OCI-LY1 (cell line): ENCODE data around the gene TTC4.

Source experiments
- H2AFZ ChIP-seq: fragments of 200-600 bp; sonication (generic), shearing (Covaris generic); 2 replicates; pipeline ENCODE4 v1.6.0; 2014; ENCODE audit warnings: antibody characterized with exemption, mild to moderate bottlenecking, low read length
- H3F3A ChIP-seq: fragments of 200-600 bp; sonication (generic), shearing (Covaris generic); 2 replicates; pipeline ENCODE4 v1.6.0; 2014; ENCODE audit warnings: mild to moderate bottlenecking, antibody characterized with exemption, low read length, moderate library complexity; ENCODE audit not compliant: insufficient read depth
- H3K27ac ChIP-seq: fragments of 200-600 bp; sonication (generic); 2 replicates; pipeline ENCODE4 v1.5.1; 2014; ENCODE audit warnings: low read length, mixed run types, mild to moderate bottlenecking, low read depth; ENCODE audit not compliant: poor library complexity, severe bottlenecking
- H3K27me3 ChIP-seq: fragments of 200-600 bp; sonication (generic); 2 replicates; pipeline ENCODE4 v1.6.0; 2014; ENCODE audit warnings: antibody characterized with exemption, mild to moderate bottlenecking, low read length, moderate library complexity; ENCODE audit not compliant: insufficient read depth
- H3K36me3 ChIP-seq: fragments of 200-600 bp; sonication (generic); 2 replicates; pipeline ENCODE4 v1.6.1; 2014; ENCODE audit warnings: mild to moderate bottlenecking, antibody characterized with exemption, low read length, moderate library complexity, mixed read lengths; ENCODE audit not compliant: insufficient read depth
- H3K4me1 ChIP-seq: fragments of 200-600 bp; sonication (generic); 2 replicates; pipeline ENCODE4 v1.5.1; 2014; ENCODE audit warnings: mild to moderate bottlenecking, low read length, moderate library complexity; ENCODE audit not compliant: insufficient read depth, severe bottlenecking
- H3K4me2 ChIP-seq: fragments of 200-600 bp; sonication (generic), shearing (Covaris generic); 2 replicates; pipeline ENCODE4 v1.6.1; 2014; ENCODE audit warnings: low read length
- H3K4me3 ChIP-seq: fragments of 200-600 bp; sonication (generic); 2 replicates; pipeline ENCODE4 v1.5.1; 2014; ENCODE audit warnings: low read length, low read depth, mild to moderate bottlenecking, mixed read lengths; ENCODE audit not compliant: poor library complexity, severe bottlenecking
- H3K79me2 ChIP-seq: fragments of 200-600 bp; shearing (Covaris generic); 2 replicates; pipeline ENCODE4 v1.6.1; 2016; ENCODE audit warnings: mixed run types, low read length, mixed read lengths; ENCODE audit not compliant: insufficient read depth
- H3K9ac ChIP-seq: fragments of 200-600 bp; sonication (generic), shearing (Covaris generic); 2 replicates; pipeline ENCODE4 v1.6.1; 2014; ENCODE audit warnings: mild to moderate bottlenecking, low read length, mixed read lengths
- H3K9me2 ChIP-seq: fragments of 200-600 bp; sonication (generic), shearing (Covaris generic); 2 replicates; pipeline ENCODE4 v1.6.1; 2014; ENCODE audit warnings: low read depth, mild to moderate bottlenecking, low read length, mixed read lengths
- H3K9me3 ChIP-seq: fragments of 200-600 bp; shearing (Covaris generic); 2 replicates; pipeline ENCODE4 v1.6.1; 2014; ENCODE audit warnings: low read length, mixed read lengths
- H4K20me1 ChIP-seq: fragments of 200-600 bp; sonication (generic), shearing (Covaris generic); 2 replicates; pipeline ENCODE4 v1.6.0; 2016; ENCODE audit warnings: mild to moderate bottlenecking, low read length; ENCODE audit not compliant: insufficient read depth
- CTCF ChIP-seq: fragments of 200-600 bp; sonication (generic), shearing (Covaris generic); IDR thresholded peaks from 2 replicates; pipeline ENCODE4 v1.5.1; 2017; ENCODE audit warnings: mild to moderate bottlenecking, antibody characterized with exemption, low read length, moderate library complexity, mixed read lengths
- EZH2 ChIP-seq: fragments of 200-600 bp; sonication (generic), shearing (Covaris generic); IDR thresholded peaks from 2 replicates; pipeline ENCODE4 v1.8.0; 2017; ENCODE audit warnings: borderline replicate concordance, mixed run types, mild to moderate bottlenecking, antibody characterized with exemption, low read length, moderate library complexity, mixed read lengths

TTC4 gene

GRCh38 chr1:54683453-54683852 lies 32.2 kb upstream of the TTC4 start:
- Histone ChIP-seq H3K9me2 (no peaks in the 10 kb centered on the region), H3K9ac (no peak overlapping the region), H3K79me2 (no peaks in the 10 kb centered on the region), H3K4me3 (no peak overlapping the region), H3K27ac (no peak overlapping the region), H3K9me3 (no peaks in the 10 kb centered on the region), H2AFZ (no peak overlapping the region), H3K36me3 (no peaks in the 10 kb centered on the region), H4K20me1 (no peaks in the 10 kb centered on the region), H3K4me2 (no peak overlapping the region), H3K27me3 (no peaks in the 10 kb centered on the region), H3F3A (no peaks in the 10 kb centered on the region), H3K4me1 (no peaks in the 10 kb centered on the region)
- TF ChIP-seq EZH2 (no peak), CTCF (no peak)

GRCh38 chr1:54685335-54685905 lies 30.2 kb upstream of the TTC4 start:
- Histone ChIP-seq H3K4me2 (no peak overlapping the region), H3K27ac (no peak overlapping the region), H4K20me1 (no peaks in the 10 kb centered on the region), H3K9ac (no peak overlapping the region), H2AFZ (no peak overlapping the region), H3K27me3 (no peaks in the 10 kb centered on the region), H3K9me3 (no peaks in the 10 kb centered on the region), H3K9me2 (no peaks in the 10 kb centered on the region), H3K79me2 (no peaks in the 10 kb centered on the region), H3K4me3 (no peak overlapping the region), H3K36me3 (no peaks in the 10 kb centered on the region), H3F3A (no peaks in the 10 kb centered on the region), H3K4me1 (no peaks in the 10 kb centered on the region)
- TF ChIP-seq CTCF, result no peak
- TF ChIP-seq EZH2, result no peak

- no peak overlapping the region for H3K27ac ChIP-seq
- H3K9ac ChIP-seq, result no peak overlapping the region
- no peaks in the 10 kb centered on the region for H3K9me3 ChIP-seq
- no peaks in the 10 kb centered on the region for H3K4me1 ChIP-seq
- H3K9me2 ChIP-seq, result no peaks in the 10 kb centered on the region
- no peak overlapping the region for H2AFZ ChIP-seq
- no peaks in the 10 kb centered on the region for H3K79me2 ChIP-seq
- no peak overlapping the region for H3K4me3 ChIP-seq
- H3K36me3 ChIP-seq, result no peaks in the 10 kb centered on the region
- no peaks in the 10 kb centered on the region for H4K20me1 ChIP-seq
- H3F3A ChIP-seq, result no peaks in the 10 kb centered on the region
- H3K4me2 ChIP-seq, result no peak overlapping the region
- no peak for TF ChIP-seq CTCF
- no peak for TF ChIP-seq EZH2
- H3K27me3 ChIP-seq, result no peaks in the 10 kb centered on the region
These were observed 29.5 kb upstream of the TTC4 start for GRCh38 chr1:54686155-54686554.
